OCI-LY1 (cell line): Measurements from ENCODE around the gene COL19A1.

Source experiments
- EZH2 ChIP-seq: fragments of 200-600 bp; sonication (generic), shearing (Covaris generic); IDR thresholded peaks from 2 replicates; pipeline ENCODE4 v1.8.0; 2017; ENCODE audit warnings: borderline replicate concordance, mixed run types, mild to moderate bottlenecking, antibody characterized with exemption, low read length, moderate library complexity, mixed read lengths
- TF ChIP-seq, protein P1 (sequence below): fragments of 200-600 bp; sonication (generic), shearing (Covaris generic); IDR thresholded peaks from 2 replicates; pipeline ENCODE4 v1.5.1; 2017; ENCODE audit warnings: mild to moderate bottlenecking, antibody characterized with exemption, low read length, moderate library complexity, mixed read lengths

GRCh38 chr6:70194421-70194820 is 328.1 kb downstream of the COL19A1 start:
- TF ChIP-seq, protein P1, sequence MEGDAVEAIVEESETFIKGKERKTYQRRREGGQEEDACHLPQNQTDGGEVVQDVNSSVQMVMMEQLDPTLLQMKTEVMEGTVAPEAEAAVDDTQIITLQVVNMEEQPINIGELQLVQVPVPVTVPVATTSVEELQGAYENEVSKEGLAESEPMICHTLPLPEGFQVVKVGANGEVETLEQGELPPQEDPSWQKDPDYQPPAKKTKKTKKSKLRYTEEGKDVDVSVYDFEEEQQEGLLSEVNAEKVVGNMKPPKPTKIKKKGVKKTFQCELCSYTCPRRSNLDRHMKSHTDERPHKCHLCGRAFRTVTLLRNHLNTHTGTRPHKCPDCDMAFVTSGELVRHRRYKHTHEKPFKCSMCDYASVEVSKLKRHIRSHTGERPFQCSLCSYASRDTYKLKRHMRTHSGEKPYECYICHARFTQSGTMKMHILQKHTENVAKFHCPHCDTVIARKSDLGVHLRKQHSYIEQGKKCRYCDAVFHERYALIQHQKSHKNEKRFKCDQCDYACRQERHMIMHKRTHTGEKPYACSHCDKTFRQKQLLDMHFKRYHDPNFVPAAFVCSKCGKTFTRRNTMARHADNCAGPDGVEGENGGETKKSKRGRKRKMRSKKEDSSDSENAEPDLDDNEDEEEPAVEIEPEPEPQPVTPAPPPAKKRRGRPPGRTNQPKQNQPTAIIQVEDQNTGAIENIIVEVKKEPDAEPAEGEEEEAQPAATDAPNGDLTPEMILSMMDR = no peak
- no peak for TF ChIP-seq EZH2
